22Rv1 (cell line): ENCODE measurements around the gene HMHB1.

Experiments
- CTCF ChIP-seq: fragments of 450-650 bp; IDR thresholded peaks from 2 replicates; pipeline ENCODE4 v1.5.1; 2017; ENCODE audit warnings: mild to moderate bottlenecking
- ZFX ChIP-seq: fragments of 450-650 bp; IDR thresholded peaks from 2 replicates; pipeline ENCODE4 v1.6.1; 2017; ENCODE audit warnings: antibody characterized with exemption, borderline replicate concordance

GRCh38 chr5:143793249-143793648, 18.7 kb upstream of the HMHB1 start:
- TF ChIP-seq CTCF (no peak), ZFX (no peak)
